Measurements from ENCODE around the gene DEPDC1.
"Not testable (repeated sequence)": the region's sequence is repeated elsewhere in the genome, so short reads cannot be mapped to it uniquely, and the experiment has no call there.

Gene DEPDC1

DNA sequence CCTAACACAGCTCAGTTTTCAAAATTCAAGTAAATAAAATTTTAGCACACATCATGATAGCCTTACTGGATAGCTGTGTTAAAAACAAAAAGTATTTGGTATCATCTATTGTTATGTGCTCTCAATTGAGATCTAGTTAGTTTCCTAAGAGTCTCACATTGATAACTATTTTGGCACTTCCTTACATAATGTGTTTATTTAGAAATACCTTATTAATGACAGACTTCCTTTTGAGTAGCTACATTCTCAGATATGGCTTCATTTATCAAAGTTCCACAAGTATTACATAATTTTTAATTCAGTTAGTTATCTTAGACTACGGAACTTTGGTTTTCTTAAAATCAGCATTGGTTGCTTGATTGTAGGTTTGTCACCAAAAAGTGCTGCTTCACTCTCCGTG lies 20.3 kb downstream of the DEPDC1 start:
- not testable (repeated sequence) for DNase-seq

DNA sequence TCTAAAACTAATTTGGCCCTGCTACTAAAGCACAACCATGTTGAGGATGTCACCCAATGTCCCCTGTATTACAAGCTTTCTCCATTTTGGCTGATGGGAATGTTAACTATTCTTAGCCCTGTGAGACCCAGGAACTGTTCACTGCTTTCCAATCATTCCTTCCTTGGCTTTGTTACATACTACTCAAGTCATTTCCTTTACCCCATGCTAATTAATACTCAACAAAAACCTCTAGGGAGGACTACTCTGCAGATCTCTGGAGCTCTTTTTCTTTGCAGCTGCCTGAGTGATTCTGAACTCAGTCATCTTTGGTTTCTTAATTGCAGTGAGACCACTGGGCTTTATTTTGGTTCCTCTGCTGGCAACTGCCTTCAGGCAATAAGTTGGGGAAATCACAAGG lies 23.8 kb downstream of the DEPDC1 start:
- DNase-seq: no peak

DNA sequence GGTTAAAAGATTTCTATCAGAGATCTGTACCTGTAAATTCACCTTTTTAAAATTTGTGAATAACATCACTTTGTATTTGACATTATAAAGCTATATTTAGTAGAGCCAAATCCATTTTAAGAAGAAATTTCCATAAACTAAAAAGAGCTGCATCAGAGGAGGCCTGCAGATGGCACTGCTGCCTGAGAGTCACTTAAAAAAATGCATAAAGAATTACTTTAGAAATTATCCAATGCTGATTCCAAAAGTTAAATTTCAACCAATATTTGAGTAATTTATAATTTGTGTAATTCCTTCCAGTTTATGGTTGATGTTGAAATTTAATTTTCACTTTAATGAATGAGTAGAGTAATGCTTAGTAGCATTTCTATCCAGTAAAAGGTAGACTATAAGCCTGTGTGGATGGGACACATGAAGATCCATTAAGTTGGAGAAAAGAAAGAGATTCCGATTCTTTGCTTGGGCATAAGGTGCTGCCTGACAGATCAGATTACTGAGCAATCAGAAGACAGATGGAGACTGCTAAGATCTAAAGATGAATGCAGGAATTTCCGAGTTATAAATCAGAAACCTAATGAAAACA lies 26.4 kb downstream of the DEPDC1 start:
- peak; percentile 41 for DNase-seq

DNA sequence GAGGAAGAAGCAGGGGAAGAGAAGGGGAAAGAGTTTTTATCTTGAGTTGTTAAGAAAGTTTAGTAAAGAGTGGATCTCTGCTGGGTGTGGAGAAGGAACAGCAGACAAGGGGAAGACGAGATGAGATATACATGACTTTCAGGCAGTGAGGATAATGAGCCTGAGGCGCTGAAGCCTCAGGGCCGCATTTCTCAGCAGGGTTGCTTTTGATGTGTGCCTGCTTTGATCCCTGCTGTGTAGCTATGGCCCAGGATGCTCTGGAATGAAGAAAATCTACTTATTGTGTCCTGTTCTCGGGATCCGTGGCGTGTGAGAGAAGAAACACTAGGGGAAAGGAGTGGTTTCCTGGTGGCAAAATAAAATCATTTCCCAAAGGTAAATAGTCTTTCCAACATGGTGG lies 32.0 kb downstream of the DEPDC1 start:
- peak; percentile 19 for DNase-seq

DNA sequence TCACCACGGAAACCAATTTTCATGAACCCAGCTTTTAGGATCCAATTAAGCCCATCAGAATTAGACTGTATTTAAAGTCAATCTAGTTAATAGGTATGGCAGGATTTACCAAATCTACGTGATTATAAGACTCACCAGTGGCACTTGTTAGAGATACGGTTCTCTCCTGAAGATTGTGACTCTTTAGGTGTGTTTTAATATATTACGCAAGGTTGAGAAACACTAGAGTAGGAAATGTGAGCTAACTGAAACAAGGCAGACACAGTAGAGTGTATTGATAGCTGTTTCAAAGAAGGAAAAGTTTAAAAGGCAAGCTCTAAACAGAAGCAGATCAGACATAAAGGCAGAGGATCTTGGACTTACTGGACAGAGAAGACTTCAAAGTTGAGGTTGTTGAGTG lies 35.9 kb downstream of the DEPDC1 start:
- DNase-seq: no peak

DNA sequence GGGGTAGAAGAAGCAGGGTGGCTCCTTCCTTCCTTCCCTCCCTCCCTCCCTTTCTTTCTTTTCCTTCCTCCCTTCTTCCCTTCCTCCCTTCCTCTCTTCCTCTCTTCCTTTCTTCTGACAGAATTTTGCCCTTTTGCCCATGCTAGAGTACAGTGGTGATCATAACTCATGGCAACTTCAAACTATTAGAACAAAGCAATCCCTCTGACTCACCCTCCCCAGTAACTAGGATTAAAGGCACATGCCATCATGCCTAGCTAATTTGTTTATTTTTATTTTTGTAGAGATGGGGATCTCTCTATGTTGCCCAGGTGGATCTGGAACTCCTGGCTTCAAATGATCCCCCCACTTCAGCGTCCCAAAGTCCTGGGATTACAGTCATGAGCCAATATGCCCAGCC lies 37.1 kb downstream of the DEPDC1 start:
- DNase-seq: no peak

DNA sequence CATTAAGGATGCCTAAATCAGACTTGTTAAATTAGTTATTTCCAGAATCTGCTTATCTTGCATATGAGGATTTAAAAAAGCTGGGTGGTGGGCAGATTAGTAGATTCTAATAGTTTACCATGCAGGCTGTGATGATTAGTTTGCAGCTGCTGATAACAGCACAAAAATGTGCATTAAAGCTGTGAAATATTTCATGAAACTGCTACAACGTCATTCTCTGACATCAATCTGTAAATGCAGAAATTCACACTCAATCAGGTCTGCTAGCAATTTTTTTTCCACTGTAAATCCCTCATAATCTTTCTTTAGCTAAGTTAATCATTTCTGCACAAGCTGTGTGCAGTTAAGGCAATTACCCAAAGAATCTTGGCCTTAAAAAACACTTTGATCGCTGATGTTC lies 37.8 kb downstream of the DEPDC1 start:
- no peak for DNase-seq

DNA sequence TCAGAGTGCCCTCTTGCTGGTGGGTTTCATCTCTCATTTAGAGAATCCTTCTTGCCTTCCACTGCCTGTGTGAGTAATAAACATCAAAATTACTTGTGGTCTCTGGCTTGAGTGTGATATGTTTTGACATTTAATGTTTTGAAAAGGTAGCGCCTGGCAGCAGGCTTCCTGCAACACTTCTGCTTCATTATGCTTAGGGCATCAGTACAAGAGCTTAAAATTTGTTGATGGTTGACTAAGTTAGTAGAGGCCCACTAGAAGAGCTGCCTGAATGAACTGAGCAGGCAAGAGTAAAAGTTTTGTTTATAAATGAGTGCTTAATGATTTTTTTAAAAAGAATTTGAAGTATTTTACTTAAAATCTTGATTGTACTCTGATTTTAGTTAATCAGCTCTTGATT lies 40.7 kb downstream of the DEPDC1 start:
- peak; percentile 53 for DNase-seq

DNA sequence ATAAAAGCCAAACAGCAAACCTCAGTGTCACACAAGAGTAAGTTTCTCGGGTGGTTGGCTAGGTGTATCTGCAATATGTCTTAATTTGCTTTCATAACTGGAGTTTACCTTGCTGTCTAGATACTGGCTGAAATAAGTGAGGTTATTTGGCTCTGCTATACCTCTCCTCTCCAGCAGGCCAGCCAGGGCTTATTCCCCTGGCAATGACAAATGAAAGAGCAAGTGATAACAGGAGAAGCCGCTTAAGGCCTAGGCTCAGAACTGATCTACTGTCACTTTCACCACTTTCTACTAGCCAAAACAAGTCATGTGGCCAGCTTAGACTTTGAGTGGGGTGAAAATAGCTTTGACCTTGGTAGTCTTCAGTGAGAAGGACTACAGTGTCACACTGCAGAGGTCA lies 42.3 kb downstream of the DEPDC1 start:
- DNase-seq: no peak

DNA sequence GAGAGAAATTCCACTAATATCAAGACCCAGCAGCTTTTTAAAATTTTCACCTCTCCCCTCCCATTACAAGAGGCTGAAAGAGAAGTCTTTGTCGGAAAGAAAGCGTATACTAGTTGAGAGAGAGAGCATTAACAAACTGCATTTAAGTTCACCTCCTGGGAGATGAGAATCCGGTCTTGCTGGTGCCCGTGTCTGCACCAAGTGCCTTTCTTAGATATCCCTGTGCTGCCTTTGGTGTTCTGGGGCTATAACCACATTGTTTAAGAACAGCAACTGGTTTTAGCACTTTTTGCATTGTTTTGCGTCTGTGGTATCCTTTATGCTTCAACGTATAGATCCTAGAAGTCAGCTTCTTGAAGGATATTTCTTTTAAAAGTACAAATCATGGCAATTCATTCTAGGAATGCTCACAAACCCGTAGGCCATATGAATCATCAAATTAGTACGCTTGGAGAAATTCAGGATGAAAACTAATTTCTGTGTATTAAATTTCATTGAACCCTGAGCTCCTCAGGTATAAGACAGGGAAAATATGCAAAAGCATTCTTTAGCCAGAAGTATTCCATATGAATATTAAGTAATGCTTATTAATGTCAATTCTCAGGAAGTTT lies 43.7 kb downstream of the DEPDC1 start:
- DNase-seq: peak; percentile 19

DNA sequence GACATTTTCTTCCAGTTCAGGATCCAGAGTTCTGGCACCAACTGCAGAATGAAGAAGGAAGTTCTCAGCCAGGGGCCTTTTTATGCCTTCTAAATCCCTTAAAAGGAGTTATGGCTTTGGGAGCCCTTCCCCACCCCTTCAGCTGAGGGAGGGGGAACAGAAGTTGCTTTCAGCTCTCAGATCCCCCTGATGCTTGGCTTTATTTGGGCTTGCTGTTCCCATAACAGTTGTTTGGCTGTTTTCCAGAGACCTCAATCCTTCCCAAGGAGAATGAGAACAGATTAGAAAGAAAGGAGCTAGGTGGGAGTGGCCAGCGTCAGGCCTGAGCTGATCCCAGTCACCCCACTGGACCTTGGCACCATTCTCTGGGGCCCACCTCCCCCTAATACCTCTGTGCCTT lies 47.0 kb downstream of the DEPDC1 start, which contains the start of gene RPE65:
RPE65 (minus strand) TSS at position 54 of the 400 bp plus-strand sequence; CDS start at position 5, 49 bp downstream.
- peak; percentile 53 for DNase-seq

DNA sequence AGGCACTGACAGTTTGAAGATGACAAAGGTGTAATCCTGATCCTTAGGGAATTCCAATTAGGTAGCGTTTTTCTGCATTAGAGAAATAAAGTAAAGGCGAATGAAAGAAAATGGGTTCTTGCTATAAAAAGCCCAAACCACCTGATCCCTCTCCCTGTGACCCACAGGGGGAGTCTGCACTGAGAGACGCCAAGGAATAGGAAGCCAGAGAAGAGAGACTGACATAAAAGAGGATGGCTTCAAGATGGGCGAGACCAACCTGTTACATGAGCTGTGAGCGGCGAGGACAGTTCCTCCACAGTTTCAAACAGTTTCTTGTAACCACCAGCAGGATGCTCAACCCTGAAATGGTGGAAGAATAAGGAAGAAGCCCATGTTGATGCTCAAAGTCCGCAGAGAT lies 48.5 kb downstream of the DEPDC1 start:
- no peak for DNase-seq

DNA sequence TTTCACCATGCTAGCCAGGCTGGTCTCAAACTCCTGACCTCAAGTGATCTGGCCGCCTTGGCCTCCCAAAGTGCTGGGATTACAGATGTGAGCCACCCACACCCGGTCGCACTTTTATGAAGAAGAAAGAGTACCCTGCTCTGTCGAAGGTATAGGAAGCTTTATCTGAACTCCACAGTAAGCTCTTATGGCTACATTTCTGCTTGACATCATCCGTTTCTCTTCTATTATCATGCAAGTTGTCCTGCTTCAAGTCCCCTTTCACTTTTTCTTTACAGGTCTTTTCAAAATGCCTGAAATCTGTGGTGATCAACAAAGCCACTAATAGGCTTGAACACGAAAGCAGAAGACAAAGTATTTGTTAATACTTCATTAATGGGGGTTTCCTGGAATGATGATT lies 51.2 kb downstream of the DEPDC1 start:
- DNase-seq: no peak

DNA sequence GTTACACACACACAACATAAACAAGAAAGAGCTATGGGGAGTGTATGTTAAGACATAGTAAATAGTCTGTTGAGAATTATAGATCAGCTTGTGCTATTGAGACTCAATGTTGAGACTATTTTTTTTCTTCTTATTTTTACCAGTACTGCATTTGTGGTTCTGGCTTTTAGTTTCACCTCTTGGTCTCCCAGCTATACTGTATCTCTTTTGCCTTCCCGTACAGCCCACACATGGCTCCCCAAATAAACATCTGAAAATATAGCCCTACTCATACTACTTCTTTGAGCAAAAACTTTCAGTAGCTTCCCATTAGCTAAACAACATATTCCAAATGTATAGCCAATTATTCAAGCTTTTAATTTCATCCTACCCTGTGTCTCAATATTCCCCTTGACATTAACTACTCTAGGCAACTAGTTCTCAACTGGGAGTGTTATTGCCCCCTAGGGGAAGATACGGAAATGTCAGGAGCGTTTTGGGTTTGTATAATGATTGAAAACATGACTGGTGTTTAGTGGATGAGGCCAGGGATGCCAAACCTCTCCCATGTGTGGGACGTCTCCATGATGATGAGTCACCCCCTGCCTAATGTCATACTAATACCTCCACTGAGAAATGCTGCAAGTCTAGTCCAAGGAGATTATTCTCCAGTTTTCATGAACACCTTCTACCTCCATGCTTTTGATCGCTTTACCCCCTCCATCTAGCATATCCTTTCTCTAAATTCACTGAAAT lies 53.9 kb downstream of the DEPDC1 start:
- DNase-seq: peak; percentile 35

DNA sequence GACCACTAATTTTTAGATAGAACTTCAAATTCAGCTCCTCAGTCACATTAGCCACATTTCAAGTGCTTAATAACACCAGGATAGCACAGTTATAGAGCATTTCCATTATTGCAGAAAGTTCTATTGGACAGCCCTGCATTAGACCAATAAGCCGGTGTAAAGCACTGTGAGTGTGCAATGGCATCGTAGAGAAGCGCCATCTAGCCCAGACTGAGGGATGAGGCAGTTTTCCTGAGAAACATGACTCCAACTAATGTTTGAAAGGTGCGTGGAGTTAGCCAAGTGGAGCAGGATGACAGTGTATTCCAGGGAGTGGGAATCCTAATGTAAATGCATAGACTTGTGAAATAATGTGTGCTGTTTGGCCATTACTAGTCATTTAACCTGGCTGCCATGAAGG lies 54.9 kb downstream of the DEPDC1 start:
- no peak for DNase-seq

DNA sequence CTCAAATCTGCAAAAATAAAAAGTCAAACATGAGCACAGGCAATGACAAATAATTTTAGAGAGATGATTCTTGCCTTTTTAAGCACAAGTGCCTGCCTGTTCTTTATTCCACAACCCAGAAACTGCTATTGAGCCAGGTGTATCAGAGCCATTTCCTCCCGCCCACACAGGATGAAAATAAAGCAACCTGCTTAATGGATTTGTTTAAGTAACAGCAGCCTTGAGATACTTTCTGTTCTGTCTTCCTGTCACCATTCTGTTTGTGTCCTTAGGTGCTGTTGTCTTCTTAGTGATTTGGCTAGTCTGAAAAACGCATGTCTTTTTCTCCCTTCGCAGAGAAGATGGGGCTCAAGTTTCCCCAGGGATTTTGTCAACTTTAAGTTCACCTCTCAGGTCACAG lies 58.6 kb downstream of the DEPDC1 start:
- no peak for DNase-seq

DNA sequence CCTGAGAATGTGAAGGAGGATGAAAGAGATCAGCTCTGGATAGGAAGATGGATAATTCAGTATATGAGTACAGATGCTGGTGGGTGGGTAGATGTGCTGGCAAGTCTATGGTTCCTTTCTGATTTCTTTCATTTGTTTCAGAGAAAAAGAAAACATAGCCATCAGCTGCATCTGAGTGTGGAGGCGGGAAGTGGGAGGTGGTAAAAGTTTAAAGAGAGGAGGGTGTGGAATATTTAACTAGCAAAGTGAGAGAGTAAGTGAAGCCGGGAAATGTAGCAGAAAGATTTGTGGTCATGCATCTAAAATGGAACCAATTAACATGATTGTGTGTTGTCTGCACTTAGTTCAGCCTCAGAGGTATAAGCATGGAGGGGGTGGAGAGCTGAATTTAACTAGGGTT lies 63.5 kb downstream of the DEPDC1 start:
- no peak for DNase-seq

DNA sequence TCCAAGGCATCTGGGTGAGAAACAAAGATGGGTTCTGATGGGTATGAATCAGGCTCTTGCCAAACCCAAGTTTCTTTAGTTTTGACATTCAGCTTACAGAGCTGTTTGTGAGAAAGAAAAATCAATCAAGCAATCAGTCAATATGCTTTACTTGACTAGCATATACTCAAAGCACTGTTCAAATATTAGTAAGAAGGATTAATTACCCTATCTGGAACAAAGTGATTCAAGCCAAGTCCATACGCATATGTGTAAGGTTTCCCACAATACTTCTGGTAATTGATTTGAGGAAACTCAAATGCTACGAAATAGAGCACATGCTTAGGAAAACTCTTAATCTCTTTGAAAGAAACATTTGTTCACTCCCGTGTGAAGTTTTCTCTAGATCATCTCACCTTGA lies 65.8 kb downstream of the DEPDC1 start:
- no peak for DNase-seq

DNA sequence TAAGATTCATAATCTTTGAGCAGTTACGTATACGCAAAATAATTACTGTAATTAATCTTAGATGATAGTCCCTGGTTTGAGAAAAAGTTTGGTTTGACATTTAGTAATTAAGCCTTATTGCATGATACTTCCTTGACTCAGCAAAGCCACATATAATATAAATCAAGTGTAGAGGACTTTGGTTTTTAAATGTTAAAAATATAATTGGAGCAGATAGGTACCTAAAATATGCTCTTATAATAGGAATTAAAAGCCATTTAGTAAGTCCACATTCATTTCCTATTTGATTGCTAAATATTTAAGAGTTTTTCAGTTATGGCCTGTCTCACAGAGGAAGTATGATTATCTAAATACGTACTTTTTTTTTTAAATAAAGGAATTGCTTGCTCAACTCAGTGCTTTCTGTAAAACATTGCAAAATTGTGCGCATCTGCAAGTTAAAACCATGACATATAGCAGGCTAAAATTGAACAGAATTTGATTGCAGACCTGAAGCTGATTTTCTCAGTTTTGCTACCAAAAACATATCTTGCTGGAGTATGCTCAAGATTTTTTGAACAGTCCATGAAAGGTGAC lies 67.6 kb downstream of the DEPDC1 start:
- no peak for DNase-seq

DNA sequence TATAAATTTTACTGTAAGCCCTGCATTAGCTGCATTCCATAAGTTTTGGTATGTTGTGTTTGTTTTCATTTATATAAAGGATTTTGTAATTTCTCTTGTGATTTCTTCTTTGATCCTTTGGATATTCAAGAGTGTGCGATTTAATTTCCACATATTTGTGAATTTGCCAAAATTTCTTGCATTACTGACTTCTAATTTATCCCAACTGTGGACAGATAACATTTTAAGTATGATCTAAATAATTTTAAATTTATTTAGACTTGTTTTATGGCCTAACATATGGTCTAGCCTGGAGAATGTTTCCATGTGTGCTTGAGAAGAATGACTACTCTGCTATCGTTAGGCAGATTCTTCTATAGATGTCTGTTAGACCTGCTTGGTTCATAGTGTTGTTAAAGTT lies 70.3 kb downstream of the DEPDC1 start:
- no peak for DNase-seq

Measured in eye (tissue), 1 donor.